IPS DF 6.9 (cell line): ENCODE measurements around the gene TLNRD1.

Source experiments
- DNase-seq: peaks from one replicate; pipeline ENCODE4 v3.0.0-alpha.2; 2013; ENCODE audit warnings: low read depth, low spot score
- H3K27ac ChIP-seq: one replicate; pipeline ENCODE4 v1.5.1; 2013; ENCODE audit warnings: low read length, control low read depth
- H3K27me3 ChIP-seq: 2 replicates; pipeline ENCODE4 v1.6.1; 2013; ENCODE audit warnings: mild to moderate bottlenecking, low read length; ENCODE audit not compliant: control insufficient read depth, insufficient read depth
- H3K36me3 ChIP-seq: 2 replicates; pipeline ENCODE4 v1.6.1; 2013; ENCODE audit warnings: low read length; ENCODE audit not compliant: control insufficient read depth, insufficient read depth
- H3K4me1 ChIP-seq: 2 replicates; pipeline ENCODE4 v1.6.1; 2013; ENCODE audit warnings: low read length; ENCODE audit not compliant: control insufficient read depth, insufficient read depth
- H3K4me3 ChIP-seq: 2 replicates; pipeline ENCODE4 v1.5.1; 2013; ENCODE audit warnings: mild to moderate bottlenecking, low read length
- H3K9me3 ChIP-seq: 2 replicates; pipeline ENCODE4 v1.6.1; 2013; ENCODE audit warnings: low read length, inconsistent platforms; ENCODE audit not compliant: control insufficient read depth, insufficient read depth
- WGBS: extraction: QIAGEN DNeasy Blood & Tissue Kit; methylation state at CpG from one replicate; pipeline ENCODE4 v1.1.7; 2013; ENCODE audit warnings: mixed read lengths, missing lambda C conversion rate; ENCODE audit not compliant: insufficient read length, insufficient coverage; 5-methylcytosine and 5-hydroxymethylcytosine counted together

The TLNRD1 gene

GRCh38 chr15:80977627-80978036 lies 23.1 kb upstream of the TLNRD1 start:
- no peak for DNase-seq
- Histone ChIP-seq H3K27ac (no peak overlapping the region), H3K4me3 (no peak overlapping the region), H3K36me3 (peaks cover 2% of the 10 kb centered on the region; the same call in 1 of the 2 replicates), H3K4me1 (peaks cover 1% of the 10 kb centered on the region; the same call in 1 of the 2 replicates), H3K9me3 (no peaks in the 10 kb centered on the region), H3K27me3 (no peaks in the 10 kb centered on the region)
- WGBS: no CpG with 5 or more reads among the region's 7 CpGs

- no peak overlapping the region for H3K27ac ChIP-seq
- no CpG with 5 or more reads among the region's 7 CpGs for WGBS
- H3K36me3 ChIP-seq: peaks cover 2% of the 10 kb centered on the region; the same call in 1 of the 2 replicates
- no peak overlapping the region for H3K4me3 ChIP-seq
- H3K9me3 ChIP-seq: no peaks in the 10 kb centered on the region
- H3K27me3 ChIP-seq: no peaks in the 10 kb centered on the region
- H3K4me1 ChIP-seq: peaks cover 1% of the 10 kb centered on the region; the same call in 1 of the 2 replicates
- no peak for DNase-seq
These were observed 21.9 kb upstream of the TLNRD1 start for GRCh38 chr15:80978685-80979329.

- no peak for DNase-seq
- Histone ChIP-seq H3K9me3 (no peaks in the 10 kb centered on the region), H3K27ac (no peak overlapping the region), H3K4me1 (peaks cover 1% of the 10 kb centered on the region; the same call in 1 of the 2 replicates), H3K27me3 (no peaks in the 10 kb centered on the region), H3K4me3 (no peak overlapping the region), H3K36me3 (peaks cover 2% of the 10 kb centered on the region; the same call in 1 of the 2 replicates)
- no CpG with 5 or more reads among the region's 8 CpGs for WGBS
These were observed 21.1 kb upstream of the TLNRD1 start for GRCh38 chr15:80979538-80980200.

GRCh38 chr15:80982205-80982604 lies 18.5 kb upstream of the TLNRD1 start:
- Histone ChIP-seq H3K4me1 (peaks cover 3% of the 10 kb centered on the region; the same call in 1 of the 2 replicates), H3K27me3 (no peaks in the 10 kb centered on the region), H3K9me3 (no peaks in the 10 kb centered on the region), H3K27ac (no peak overlapping the region), H3K36me3 (peaks cover 2% of the 10 kb centered on the region; the same call in 1 of the 2 replicates), H3K4me3 (no peak overlapping the region)
- WGBS: no CpG with 5 or more reads among the region's 2 CpGs
- no peak for DNase-seq

- no peak for DNase-seq
- Histone ChIP-seq H3K4me1 (peaks cover 2% of the 10 kb centered on the region; the same call in 1 of the 2 replicates), H3K36me3 (peaks cover 2% of the 10 kb centered on the region; the same call in 1 of the 2 replicates), H3K4me3 (no peak overlapping the region), H3K27me3 (no peaks in the 10 kb centered on the region), H3K9me3 (no peaks in the 10 kb centered on the region), H3K27ac (no peak overlapping the region)
- no CpG with 5 or more reads among the region's 5 CpGs for WGBS
These were observed 17.9 kb upstream of the TLNRD1 start for GRCh38 chr15:80982839-80983238.

GRCh38 chr15:80984856-80985255 lies 15.9 kb upstream of the TLNRD1 start:
- Histone ChIP-seq H3K27me3 (no peaks in the 10 kb centered on the region), H3K4me1 (peaks cover 2% of the 10 kb centered on the region; the same call in 1 of the 2 replicates), H3K27ac (no peak overlapping the region), H3K4me3 (no peak overlapping the region), H3K36me3 (no peaks in the 10 kb centered on the region), H3K9me3 (no peaks in the 10 kb centered on the region)
- no peak for DNase-seq
- no CpG with 5 or more reads among the region's 9 CpGs for WGBS

GRCh38 chr15:80985981-80986380 lies 14.7 kb upstream of the TLNRD1 start:
- Histone ChIP-seq H3K27me3 (no peaks in the 10 kb centered on the region), H3K27ac (no peak overlapping the region), H3K4me3 (no peak overlapping the region), H3K9me3 (no peaks in the 10 kb centered on the region), H3K4me1 (peaks cover 2% of the 10 kb centered on the region; the same call in 1 of the 2 replicates), H3K36me3 (no peaks in the 10 kb centered on the region)
- no CpG with 5 or more reads among the region's 5 CpGs for WGBS
- DNase-seq: no peak

- WGBS: no CpG with 5 or more reads among the region's 1 CpG
- no peak for DNase-seq
- H3K36me3 ChIP-seq: no peaks in the 10 kb centered on the region
- no peak overlapping the region for H3K4me3 ChIP-seq
- no peaks in the 10 kb centered on the region for H3K9me3 ChIP-seq
- H3K27me3 ChIP-seq: no peaks in the 10 kb centered on the region
- H3K27ac ChIP-seq: no peak overlapping the region
- peaks cover 2% of the 10 kb centered on the region; the same call in 1 of the 2 replicates for H3K4me1 ChIP-seq
These were observed 14.2 kb upstream of the TLNRD1 start for GRCh38 chr15:80986487-80986886.

- Histone ChIP-seq H3K27ac (no peak overlapping the region), H3K36me3 (no peaks in the 10 kb centered on the region), H3K4me3 (peak overlapping the region; percentile 93; the same call in 1 of the 2 replicates), H3K4me1 (peaks cover 2% of the 10 kb centered on the region; the same call in 1 of the 2 replicates), H3K9me3 (no peaks in the 10 kb centered on the region), H3K27me3 (no peaks in the 10 kb centered on the region)
- WGBS: no CpG with 5 or more reads among the region's 8 CpGs
- no peak for DNase-seq
These were observed 12.5 kb upstream of the TLNRD1 start for GRCh38 chr15:80988148-80988796.

- no peaks in the 10 kb centered on the region for H3K9me3 ChIP-seq
These were observed 11.6 kb upstream of the TLNRD1 start for GRCh38 chr15:80989081-80989517.

More at GRCh38 chr15:80989081-80989517, 11.6 kb upstream of the TLNRD1 start:
- no peak for DNase-seq
- no CpG with 5 or more reads among the region's 7 CpGs for WGBS
- peaks cover 2% of the 10 kb centered on the region; the same call in 1 of the 2 replicates for H3K4me1 ChIP-seq
- no peaks in the 10 kb centered on the region for H3K36me3 ChIP-seq
- H3K27me3 ChIP-seq: no peaks in the 10 kb centered on the region
- no peak overlapping the region for H3K27ac ChIP-seq
- H3K4me3 ChIP-seq: peak overlapping the region; percentile 93
